Ramos (cell line): Measurements from ENCODE around the gene GLIPR2.
"Not testable (repeated sequence)": the region's sequence is repeated elsewhere in the genome, so short reads cannot be mapped to it uniquely, and the experiment has no call there.

Source experiments
- in situ Hi-C: fragments of 300-500 bp; cut with MboI; formaldehyde crosslinking; loops from one replicate; pipeline ENCODE4 v1.14.3; 2022; ENCODE audit warnings: low sequenced_read_pairs; ENCODE audit not compliant: unreplicated experiment

The GLIPR2 gene

DNA sequence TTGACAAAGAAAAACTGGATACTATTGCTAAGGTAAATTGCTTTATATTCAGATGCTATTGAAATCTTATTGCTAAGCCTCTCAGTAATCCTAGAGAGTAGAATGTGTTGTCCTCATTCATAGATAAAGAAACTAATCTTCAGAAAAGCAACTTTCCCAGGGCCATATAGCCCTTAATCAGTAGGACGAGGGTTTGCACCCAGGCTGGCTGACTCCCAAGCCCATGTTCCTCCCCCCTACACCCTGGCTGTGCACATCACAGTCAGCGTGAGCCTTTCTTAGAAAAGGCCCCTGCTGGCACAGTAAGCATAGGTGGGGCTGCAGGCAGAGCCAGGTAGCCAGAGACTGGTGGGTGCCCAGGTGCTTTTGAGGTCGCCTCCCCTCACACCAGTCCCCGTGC, 15.8 kb upstream of the GLIPR2 start:
- in situ Hi-C loops = no loop called here

DNA sequence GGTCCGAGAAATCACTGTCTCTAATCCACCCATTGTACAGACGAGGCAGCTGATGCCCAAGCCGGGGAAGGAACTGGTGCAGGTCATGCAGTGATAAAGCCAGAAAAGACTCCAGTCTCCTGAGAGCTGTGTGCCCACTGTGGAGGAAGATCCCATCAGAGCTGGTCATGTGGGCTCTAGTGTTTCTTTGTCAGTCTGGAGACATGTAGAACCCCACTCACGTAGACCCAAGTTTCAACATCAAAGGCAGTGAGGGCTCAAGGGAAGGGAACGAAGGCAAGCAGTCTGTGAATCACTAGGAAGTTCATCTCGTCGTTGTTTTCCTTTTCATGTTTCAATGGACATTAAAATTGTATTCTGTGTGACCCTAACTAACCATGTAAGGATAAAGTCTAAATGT, 14.6 kb upstream of the GLIPR2 start:
- in situ Hi-C loops = no loop called here

DNA sequence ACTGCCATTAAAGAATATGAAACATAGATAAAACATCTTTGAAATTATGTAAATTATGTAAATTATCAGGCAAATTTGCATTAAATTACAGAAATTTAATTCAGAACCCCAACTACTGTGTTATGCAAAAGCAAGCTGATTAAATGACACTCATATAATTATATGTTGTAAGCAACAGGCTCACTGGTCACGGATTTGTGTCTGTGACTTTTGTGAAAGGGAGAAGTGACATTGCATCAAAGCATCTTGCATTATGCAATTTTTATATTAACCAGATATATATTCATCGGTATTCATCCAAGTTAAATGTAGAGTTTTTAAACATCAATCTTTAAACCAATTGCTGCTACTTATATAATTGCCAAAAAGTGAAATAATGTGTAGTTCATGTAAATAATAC, 13.0 kb upstream of the GLIPR2 start:
- in situ Hi-C loops = no loop called here

DNA sequence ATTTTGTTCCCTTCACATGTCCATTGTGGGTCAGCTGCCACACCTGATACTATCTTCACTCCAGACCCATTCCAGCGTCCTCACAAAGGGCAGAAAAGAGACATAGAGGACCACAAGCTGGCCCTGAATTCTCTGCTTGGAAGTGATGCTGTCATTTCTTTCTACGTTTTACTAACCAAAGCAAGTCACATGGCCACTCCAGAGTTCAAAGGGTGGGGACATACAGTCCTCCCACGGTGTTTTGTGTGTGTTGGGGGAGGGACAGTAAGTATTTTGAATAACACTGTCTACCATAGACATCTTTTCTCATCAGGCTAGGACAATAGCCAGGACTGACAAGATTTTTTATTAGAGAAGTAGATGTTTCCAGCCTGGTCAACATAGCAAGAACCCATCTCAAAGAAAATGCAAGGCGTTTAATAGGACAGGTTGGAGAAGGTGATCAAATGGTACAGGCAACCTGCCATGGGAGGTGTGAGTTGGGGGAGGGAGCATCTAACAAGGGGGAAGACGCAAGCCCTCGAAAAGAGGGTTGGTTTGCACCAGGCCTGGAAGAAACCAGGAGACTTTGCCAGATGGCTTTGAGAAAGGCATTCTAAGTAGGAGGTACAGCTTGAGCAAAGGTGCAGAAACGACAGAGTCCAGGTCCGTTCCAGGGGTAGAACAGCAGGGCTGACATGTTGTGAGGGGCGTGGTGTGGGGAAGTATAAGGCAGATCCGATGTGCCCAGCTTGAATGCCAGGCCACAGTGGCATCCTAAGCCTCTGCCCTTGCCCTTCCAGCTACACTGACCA, 11.3 kb upstream of the GLIPR2 start:
- in situ Hi-C loops = no loop called here

DNA sequence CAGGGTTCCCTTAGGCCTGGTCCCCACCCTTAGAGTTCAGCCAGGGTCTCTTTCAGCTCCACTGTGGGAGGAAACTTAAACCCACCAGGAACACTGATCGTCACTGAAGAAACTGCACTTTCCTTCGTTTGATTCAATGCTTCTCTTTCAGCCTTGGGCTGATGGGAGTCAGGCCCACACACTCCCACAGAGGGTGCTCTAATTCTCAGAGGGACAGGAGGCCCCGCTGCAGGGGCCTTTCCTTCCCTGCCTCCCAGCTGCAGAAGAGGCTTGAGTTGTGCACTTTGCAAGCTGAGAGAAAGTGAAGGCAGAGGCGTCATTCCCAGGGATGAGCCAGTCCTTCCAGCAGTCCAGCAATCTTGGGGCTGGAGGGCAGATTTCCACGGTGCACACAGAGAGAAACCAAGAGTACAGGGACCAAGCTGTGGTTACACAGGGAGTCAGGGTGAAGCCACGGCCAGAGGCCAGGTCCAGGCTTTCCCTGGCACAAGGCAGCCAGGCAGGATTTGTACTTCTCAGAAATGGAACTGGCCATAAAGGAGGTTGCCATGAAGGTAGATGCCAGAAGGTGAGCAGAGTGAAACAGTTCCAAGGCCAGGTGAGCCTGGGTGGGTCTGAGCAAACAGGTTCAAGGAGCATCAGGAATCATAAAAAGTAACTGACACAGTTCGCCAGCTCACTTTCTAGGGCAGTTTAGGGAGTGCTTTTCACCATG, 10.4 kb upstream of the GLIPR2 start:
- in situ Hi-C loops = no loop called here

DNA sequence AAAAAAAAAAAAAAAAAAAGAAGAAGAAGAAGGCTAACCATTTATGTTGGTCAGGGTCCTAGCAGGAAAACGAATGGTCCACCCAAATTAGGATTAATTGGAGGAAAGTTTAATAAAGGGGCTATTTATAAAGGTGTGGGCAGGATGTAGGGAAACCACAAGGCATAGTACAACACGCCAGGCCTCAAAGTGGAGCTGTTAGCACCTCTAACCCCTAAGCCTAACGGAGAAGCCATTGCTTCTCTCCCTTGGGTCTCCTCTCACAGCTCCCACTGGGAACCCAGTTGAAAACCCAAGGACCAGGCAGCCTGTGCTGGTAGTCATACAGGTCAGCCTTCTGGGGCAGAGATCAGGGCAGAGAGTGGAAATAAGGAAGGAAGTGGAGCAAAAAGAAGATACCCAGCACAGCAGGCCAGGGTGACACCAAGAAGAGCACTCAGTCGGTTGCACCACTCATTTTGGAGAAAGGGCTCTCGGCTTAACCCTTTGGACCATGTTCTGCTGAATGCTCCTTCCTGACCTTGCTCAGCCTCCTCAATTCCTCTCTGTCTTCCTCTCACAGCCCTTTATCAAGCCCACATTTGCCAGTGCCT, 8.8 kb upstream of the GLIPR2 start:
- in situ Hi-C loops = no loop called here

DNA sequence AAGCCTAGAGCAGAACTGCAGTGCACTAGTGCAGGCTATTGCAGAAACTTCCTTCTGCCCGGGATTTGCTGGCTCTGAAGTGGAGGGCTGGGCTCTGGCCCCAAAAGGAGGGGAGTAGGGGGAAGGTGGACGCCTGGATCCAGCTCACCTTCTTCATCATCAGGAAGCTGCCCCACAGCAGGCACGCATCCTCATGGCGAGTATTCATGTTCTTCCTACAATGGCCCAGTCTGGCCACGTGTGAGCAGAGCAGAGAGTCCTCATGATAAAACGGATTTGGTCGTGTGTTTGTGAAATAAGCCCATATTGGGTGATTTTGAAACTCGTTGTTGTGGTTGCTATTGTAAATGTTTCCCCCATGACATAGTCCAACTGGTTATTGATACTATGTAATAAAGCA, 8.2 kb upstream of the GLIPR2 start:
- in situ Hi-C loops = no loop called here

DNA sequence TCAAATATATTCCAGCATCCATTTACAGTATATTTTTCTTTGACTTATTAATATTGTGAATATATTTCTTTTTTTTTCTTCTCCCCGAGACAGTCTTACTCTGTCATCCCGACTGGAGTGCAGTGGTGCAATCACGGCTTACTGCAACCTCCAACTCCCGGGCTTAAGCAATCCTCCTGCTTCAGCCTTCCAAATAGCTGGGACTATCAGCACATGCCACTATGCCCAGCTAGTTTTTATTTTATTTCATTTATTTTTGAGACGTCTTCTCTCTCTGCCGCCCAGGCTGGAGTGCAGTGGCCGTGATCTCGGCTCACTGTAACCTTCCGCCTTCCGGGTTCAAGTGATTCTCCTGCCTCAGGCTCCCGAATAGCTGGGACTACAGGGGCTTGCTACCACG, 7.4 kb upstream of the GLIPR2 start:
- in situ Hi-C loops = no loop called here

DNA sequence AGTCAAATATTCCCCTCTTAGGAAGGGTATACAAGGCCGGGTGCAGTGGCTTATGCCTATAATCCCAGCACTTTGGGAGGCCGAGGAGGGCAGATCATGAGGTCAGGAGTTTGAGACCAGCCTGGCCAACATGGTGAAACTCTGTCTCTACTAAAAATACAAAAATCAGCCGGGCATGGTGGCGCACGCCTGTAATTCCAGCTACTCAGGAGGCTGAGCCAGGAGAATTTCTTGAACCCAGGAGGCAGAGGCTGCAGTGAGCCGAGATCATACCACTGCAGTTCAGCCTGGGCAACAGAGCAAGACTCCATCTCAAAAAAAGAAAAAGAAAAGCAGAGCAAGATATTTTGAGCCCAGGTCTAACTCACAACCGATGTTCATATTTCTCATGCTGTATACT, 4.9 kb upstream of the GLIPR2 start:
- in situ Hi-C loops = not testable (repeated sequence)

DNA sequence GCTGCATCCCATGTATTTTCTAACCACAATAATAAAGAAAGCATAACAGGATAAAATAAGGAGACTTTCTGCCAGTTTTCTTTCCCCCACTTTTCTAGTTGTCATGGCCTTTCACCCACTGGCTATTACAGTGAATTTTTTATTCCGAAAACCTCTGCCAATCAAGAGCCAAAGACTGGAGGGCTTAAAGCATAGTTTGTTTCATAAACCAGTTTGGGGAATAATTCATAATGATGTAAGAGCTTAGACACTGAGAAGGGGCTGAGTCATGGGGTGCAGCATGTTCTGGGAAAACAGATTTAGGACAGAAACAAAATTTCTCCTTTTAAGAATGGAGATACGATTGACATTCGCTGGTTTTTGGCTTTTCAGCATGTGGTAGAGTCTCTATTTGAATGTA, 4.4 kb upstream of the GLIPR2 start:
- in situ Hi-C loops = no loop called here

DNA sequence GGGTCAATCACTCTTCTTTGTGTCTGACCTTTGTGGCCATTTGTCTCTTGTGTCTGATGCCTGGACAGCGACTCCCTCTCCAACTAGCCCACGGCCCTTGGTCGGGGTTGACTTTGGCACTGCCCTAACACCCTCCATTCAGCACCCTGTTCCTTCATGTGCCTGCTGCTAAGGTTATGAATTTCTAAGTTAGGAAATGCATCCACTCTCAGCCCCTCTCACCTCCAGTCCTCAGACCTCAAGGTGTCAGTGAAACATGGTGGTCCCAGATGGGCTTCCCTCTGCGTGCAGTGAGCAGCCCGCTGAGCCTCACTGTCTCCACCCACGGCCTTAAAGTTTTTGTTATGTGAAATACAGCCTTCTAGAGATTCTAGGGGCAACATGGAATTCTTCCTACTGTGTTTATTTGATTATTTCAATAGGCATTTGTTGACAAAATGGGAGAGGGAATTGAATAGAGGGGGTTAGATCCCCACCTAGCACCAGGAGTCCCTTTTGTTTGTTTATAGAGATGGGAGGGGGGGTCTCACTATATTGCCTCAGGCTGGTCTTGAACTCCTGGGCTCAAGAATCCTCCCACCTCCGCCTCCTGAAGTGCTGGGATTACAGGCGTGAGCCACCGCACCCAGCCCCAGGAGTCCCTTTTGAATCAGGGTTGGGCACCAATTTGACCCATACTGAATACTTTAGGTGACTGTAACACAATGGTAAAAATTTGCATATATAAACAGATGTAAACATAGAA, 1.6 kb upstream of the GLIPR2 start:
- in situ Hi-C loops = no loop called here

DNA sequence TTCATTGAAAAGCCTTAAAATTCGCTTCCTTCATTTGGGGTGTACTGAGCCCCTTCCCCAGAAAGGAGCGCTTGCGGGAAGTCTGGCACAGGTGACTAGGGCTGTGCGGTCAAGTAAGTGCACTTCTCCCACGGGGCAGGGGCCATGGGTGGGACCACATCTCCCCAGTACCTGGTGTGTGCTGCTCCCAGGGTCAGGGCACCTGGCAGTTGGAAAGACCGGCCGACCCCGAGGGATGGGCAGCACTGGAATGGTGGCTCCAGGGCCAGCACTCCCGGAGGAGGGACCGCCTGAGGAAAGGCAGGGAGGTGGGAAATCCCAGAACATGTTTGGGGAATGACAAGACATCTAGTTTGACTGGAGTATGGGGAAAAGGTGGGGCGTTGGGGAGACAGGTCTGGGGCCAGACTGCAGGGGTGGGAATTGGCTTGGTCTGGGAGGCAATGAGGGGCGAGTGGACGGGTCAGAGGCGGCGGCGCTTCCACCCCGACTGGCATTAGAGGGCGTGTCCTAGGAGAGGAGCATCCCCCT, 727 bp upstream of the GLIPR2 start:
- in situ Hi-C loops = no loop called here

DNA sequence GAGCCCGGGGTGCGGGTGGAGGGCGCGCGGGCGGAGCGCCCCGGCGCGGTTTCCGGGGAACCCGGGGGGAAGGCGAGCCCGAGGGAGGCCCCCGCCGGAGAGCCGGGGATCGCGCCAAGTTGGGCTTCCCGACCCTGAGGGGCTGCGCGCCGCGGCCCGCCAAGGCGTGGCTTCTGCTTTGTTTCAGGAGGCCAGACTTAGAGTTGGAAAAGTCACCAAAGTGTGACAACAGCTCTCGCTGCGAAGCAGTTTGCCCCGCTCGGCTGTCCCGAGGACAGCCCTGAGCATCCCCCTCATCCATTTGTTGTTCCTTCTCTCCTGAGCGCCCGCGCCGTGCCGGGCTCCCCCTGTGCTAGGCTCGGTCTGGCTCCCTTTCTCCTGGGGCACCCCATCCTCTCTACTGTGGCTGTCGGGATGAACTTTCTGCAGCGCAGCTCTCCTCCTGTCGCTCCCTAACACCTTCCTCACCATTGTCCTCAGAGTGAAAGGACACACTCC, 410 bp downstream of the GLIPR2 start:
- in situ Hi-C loops = no loop called here

DNA sequence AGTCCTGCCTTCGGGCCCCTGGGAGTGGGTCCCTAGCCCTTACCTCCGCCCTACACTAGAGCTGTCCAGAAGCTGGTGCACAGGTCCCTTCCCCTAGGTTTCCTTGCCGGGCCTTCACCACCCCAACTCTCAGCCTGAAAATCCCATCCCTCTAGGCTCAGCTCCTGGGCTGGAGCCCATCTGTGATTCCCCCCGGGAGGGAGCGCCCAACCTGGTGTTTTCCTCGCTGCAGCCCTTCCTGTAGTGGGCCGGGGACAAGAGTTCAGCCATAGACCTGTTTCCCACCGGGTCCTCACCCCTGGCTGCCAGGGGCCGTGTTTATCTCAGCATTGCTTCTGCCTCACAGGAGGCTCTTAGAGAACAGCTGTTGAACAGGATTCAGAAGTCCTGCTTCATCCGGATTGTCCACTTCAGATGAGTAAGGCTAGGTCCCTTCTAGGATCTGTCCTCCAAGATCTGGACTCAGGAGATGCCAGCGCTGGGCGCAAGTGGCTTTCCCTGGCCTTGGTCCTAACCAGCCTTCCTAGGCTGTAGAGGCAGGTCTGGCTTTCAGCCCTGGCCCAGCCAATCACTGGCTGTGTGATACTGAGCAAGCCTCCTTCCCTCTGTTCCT, 965 bp downstream of the GLIPR2 start:
- in situ Hi-C loops = no loop called here

DNA sequence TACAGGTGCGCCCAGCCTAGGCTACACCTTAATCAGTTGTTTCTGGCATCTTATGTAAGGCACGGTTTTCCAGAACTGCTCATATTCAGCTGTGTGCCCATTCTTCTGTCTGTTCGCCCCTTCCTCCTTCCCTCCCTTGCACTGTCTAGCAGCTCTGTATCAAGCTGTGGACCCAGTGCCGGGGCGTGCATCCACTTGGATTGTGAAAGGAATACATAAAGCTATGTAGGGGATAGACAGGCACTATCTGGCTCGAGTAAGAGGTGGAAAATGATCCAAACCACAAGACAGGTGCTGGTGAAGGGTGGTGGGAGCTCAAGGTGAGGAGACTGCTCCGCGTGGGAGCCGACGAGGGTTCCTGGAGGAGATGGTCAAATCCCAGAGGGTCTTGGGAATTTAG, 2.0 kb downstream of the GLIPR2 start:
- in situ Hi-C loops = no loop called here

DNA sequence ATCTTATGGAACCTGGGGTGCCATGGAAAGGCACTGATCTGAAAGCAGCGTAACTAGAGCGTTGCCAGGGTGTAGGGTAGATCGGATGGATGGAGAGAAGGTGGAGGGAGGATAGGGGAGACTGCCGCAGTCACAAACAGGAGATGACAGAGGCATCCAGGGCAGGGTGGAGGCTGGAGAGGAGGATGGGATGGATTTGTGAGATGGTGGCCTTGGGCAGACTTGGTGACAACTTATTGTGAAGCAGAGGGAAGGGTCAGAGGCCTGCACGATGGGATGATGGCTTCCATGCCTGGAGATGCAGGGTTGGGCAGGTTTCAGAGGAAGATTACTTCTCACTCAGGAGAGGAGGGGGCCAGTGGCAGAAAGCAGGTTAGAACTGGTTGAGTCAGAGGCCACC, 2.4 kb downstream of the GLIPR2 start:
- in situ Hi-C loops = no loop called here

DNA sequence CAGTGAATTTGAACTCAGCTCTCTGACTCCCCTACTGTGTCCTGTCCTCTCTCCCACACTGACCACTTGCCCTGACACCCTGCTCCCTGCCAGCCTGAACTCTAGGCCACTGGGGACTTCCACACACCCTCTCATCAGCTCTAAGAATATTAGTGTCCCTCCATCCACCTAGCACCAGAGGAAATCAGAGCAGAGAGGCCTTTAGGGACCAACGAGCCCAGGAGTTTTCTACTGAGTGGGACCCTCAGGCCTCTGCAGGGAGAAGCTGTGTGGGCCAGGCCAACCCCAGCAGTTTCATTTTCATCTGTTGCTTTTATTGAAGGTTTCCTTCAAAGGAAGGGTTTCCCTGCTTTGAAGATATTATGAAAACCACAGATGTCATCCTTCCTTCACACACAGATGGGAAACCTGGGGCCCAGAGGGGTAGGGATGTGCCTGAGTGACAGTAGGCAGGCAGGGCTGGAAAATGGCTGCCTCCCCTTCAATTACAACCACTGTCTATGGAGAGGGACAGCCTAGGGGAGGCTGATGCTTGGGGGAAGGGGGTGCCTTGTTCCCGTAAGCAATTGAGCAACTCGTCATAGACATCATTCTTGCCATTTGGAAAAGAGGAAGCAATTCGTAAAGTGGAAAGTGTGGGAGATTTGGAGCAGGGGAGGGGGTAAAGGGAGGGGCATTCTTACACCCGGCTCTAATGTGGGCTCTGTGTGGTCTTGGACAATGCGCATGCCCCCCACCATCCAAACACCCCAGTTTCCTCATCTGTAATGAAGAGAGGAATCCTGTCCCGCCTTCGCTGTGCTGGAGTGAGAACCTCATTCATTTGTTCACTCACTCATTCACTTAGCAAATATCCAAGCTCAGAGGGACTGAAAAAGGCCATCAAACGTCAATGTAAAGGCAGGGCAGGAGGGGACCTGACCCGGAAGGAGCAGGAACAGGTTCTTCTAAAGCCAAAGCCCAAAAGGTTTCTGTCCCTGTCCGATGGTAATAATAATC, 3.9 kb downstream of the GLIPR2 start:
- in situ Hi-C loops = no loop called here

DNA sequence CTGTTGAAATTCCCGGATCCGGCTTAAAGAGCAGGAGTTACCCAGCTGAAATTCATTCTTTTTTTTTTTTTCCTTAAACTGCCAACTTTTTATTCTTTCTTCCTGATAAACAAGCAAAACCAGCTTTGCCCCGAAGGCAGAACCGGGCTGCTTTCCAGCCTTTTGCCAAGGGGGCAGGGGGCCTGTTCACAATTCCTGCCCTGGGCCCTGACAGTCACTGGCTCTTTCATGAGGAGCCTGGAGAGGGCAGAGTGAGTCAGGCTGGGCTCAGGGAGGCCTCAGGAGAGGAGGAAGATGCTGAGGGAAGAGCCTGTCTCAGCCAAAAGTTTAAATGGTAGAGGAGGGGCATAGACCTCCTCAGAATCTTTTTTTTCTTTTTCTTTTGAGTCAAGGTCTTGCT, 4.8 kb downstream of the GLIPR2 start:
- in situ Hi-C loops = no loop called here

DNA sequence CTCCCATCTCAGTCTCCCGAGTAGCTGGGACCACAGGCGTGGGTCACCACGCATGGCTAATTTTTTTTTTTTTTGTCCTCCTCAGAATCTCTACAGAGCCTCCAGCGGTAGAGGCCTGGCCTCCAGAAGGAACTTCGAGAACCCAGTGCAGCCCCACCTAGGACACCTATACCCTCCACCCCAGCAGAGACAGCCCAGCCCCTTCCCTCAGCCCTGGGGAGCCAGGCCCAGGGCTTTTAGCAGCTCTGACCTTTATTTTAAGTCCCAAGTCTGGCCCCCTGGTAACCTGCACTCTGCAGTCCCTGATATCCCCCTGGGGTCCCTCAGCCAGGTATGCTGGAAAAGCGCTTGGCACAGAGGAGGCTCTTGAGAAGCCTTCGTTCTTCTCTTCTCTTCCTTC, 5.2 kb downstream of the GLIPR2 start:
- in situ Hi-C loops = no loop called here
